Memory B cell (primary cell): ENCODE results near the gene NINJ1.

Source experiments
- ATAC-seq: fragments of 150-1000 bp; cut with Tn5 transposase; 2 replicates; pipeline ENCODE4 v1.10.0; 2021; ENCODE audit warnings: low read depth, mild to moderate bottlenecking, moderate library complexity
- DNase-seq, 2 donors: peaks; one replicate each; pipeline ENCODE4 v3.0.0; 2022; ENCODE audit warnings: low spot score in 2 of 2
- H3K27ac Mint-ChIP-seq: one replicate; pipeline ENCODE4 v1.8.0; 2022; ENCODE audit warnings: mild to moderate bottlenecking, moderate library complexity, mixed read lengths
- H3K27me3 Mint-ChIP-seq: one replicate; pipeline ENCODE4 v1.8.0; 2022; ENCODE audit warnings: mixed read lengths
- H3K36me3 Mint-ChIP-seq: one replicate; pipeline ENCODE4 v1.8.0; 2022; ENCODE audit warnings: mild to moderate bottlenecking, mixed read lengths
- H3K4me1 Mint-ChIP-seq: one replicate; pipeline ENCODE4 v1.8.0; 2022; ENCODE audit warnings: mixed read lengths
- H3K4me3 Mint-ChIP-seq: one replicate; pipeline ENCODE4 v1.8.0; 2022; ENCODE audit warnings: mild to moderate bottlenecking, moderate library complexity, mixed read lengths
- H3K9me3 Mint-ChIP-seq: one replicate; pipeline ENCODE4 v1.8.0; 2022; ENCODE audit warnings: mixed read lengths

NINJ1 gene

GRCh38 chr9:93081081-93081529 is 52.9 kb downstream of the NINJ1 start:
- ATAC-seq = no peak
- peaks cover 6% of the 10 kb centered on the region for H3K4me1 Mint-ChIP-seq

DNA sequence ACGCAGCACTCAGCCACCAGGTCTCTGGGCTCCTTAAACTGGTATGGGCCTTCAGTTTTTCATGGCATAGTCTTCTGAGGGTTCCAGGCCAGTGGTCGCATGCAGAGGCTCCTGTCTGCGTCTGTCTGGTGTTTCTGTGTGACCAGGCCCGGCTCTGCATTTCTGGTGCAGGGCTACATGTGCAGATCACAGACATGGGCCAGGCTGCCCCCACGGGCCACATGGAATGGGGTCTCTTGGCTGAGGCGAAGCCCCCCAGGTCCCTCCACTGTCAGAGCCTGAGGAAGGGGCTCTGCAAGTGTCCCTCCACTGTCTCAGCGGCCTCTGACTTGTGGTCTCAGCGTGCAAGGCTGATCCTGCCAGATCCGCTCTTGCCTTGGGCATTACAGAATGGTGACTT is 53.6 kb downstream of the NINJ1 start:
- no peaks in the 10 kb centered on the region for H3K27me3 Mint-ChIP-seq
- DNase-seq (no peak), ATAC-seq (no peak)
- H3K27ac Mint-ChIP-seq = no peak overlapping the region
- H3K4me1 Mint-ChIP-seq = peaks cover 7% of the 10 kb centered on the region
- no peak overlapping the region for H3K4me3 Mint-ChIP-seq
- no peaks in the 10 kb centered on the region for H3K9me3 Mint-ChIP-seq
- peaks cover 31% of the 10 kb centered on the region for H3K36me3 Mint-ChIP-seq

More at GRCh38 chr9:93081081-93081529, 52.9 kb downstream of the NINJ1 start:
- Mint-ChIP-seq H3K27me3 (no peaks in the 10 kb centered on the region), H3K4me3 (no peak overlapping the region), H3K9me3 (no peaks in the 10 kb centered on the region), H3K27ac (no peak overlapping the region), H3K36me3 (peaks cover 35% of the 10 kb centered on the region)
- DNase-seq = no peak

- H3K27ac Mint-ChIP-seq = no peak overlapping the region
- DNase-seq = no peak
- H3K4me1 Mint-ChIP-seq = peaks cover 10% of the 10 kb centered on the region
Observed at GRCh38 chr9:93079371-93079770, 54.7 kb downstream of the NINJ1 start.

DNA sequence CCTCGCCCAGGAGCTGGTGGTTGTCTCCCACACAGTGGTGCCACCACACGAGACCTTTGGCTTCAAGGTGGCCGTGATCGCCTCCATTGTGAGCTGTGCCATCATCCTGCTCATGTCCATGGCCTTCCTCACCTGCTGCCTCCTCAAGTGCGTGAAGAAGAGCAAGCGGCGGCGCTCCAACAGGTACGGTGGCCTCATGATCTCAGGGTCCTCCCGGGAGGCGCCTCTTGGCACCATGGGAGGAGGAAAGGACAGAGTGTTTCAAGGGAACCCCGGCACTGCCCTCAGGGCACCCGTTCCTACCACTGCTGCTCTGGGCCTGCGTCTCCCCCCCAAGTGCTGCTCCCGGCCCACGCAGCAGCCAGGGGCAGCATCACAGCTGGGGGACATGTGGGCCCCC is 56.2 kb downstream of the NINJ1 start:
- ATAC-seq (no peak), DNase-seq (no peak)
- no peaks in the 10 kb centered on the region for H3K9me3 Mint-ChIP-seq
- H3K4me3 Mint-ChIP-seq = no peak overlapping the region
- peaks cover 28% of the 10 kb centered on the region for H3K36me3 Mint-ChIP-seq
- no peaks in the 10 kb centered on the region for H3K27me3 Mint-ChIP-seq
- H3K4me1 Mint-ChIP-seq = peaks cover 9% of the 10 kb centered on the region
- peak overlapping the region; percentile 5 for H3K27ac Mint-ChIP-seq

More at GRCh38 chr9:93079371-93079770, 54.7 kb downstream of the NINJ1 start:
- peaks cover 34% of the 10 kb centered on the region for H3K36me3 Mint-ChIP-seq
- ATAC-seq = no peak
- no peaks in the 10 kb centered on the region for H3K9me3 Mint-ChIP-seq
- no peak overlapping the region for H3K4me3 Mint-ChIP-seq
- no peaks in the 10 kb centered on the region for H3K27me3 Mint-ChIP-seq

DNA sequence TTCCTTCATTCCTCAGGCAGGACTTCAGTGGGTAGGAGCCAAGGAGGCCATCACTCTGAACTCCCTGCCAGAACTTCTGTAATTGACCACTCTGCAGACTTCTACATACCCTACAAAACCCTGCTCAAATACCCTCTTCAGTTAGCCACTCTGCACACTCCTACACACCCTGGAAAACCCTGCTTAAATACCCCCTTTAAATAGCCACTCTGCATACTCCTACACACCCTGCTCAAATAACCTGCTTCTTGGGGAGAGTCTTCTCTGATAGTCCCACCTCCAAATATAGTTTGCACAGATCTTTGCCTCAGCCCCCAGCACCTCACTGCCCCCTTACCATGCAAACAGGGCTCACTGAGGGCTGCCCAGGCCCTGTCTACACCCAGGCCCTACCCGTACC is 56.7 kb downstream of the NINJ1 start:
- Mint-ChIP-seq H3K36me3 (peaks cover 28% of the 10 kb centered on the region), H3K27me3 (no peaks in the 10 kb centered on the region), H3K4me1 (peaks cover 12% of the 10 kb centered on the region), H3K9me3 (no peaks in the 10 kb centered on the region), H3K4me3 (no peak overlapping the region), H3K27ac (peak overlapping the region; percentile 5)
- DNase-seq (no peak), ATAC-seq (no peak)

DNA sequence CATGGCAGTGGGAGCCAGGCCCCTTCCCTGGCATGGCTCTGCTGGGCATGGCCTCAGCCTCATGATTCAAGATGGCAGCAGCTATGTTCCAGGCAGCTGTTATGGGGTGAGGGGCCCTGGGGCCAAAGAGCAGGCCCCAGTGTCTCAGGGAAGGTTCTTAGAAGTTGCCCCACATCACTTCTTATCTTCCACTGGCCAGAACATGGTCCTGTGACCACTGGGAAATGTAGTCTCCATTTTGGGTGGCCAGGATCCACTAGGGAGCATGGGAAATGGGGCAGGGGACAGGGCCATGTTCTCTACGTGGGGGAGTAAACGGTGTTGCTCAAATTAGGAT is 57.3 kb downstream of the NINJ1 start:
- Mint-ChIP-seq H3K27me3 (no peaks in the 10 kb centered on the region), H3K9me3 (no peaks in the 10 kb centered on the region), H3K27ac (no peak overlapping the region), H3K4me1 (peaks cover 12% of the 10 kb centered on the region), H3K36me3 (peaks cover 28% of the 10 kb centered on the region), H3K4me3 (no peak overlapping the region)
- ATAC-seq = no peak
- no peak for DNase-seq

- H3K27ac Mint-ChIP-seq = no peak overlapping the region
- H3K36me3 Mint-ChIP-seq = peaks cover 27% of the 10 kb centered on the region
- peaks cover 16% of the 10 kb centered on the region for H3K4me1 Mint-ChIP-seq
Observed at GRCh38 chr9:93076101-93076791, 57.8 kb downstream of the NINJ1 start.

DNA sequence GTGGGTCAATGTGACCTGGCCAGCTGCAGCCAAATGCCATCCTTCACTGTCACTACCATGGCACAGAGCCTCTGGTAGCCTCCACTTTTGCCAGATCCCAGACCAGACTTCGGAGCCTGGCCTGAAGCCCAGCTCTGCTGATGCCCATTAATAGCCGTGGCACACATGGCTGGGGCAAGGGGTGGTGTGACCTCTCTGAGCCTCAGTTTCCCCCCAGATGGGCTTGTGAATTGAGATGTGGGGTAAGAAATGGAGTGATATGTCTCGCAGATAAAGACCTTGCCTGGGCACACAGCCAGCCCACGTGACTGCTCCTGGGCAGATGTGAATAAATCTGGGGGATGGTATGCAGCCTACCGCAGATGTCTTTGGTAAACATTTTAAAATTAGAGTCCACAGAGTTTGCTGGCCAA is 61.7 kb downstream of the NINJ1 start:
- Mint-ChIP-seq H3K4me3 (no peak overlapping the region), H3K9me3 (no peaks in the 10 kb centered on the region), H3K27me3 (no peaks in the 10 kb centered on the region), H3K36me3 (peaks cover 22% of the 10 kb centered on the region), H3K4me1 (peaks cover 23% of the 10 kb centered on the region), H3K27ac (no peak overlapping the region)
- ATAC-seq (no peak), DNase-seq (no peak)

More at GRCh38 chr9:93076101-93076791, 57.8 kb downstream of the NINJ1 start:
- no peaks in the 10 kb centered on the region for H3K27me3 Mint-ChIP-seq
- H3K9me3 Mint-ChIP-seq = no peaks in the 10 kb centered on the region
- DNase-seq = no peak
- no peak for ATAC-seq
- no peak overlapping the region for H3K4me3 Mint-ChIP-seq
